H9 (cell line): ENCODE results near the gene ZNF534. TPM values are rescaled to one million over a fixed set of nuclear protein-coding genes. Genes with fewer than 3 reads are reported as not detected.

Experiments
- DNase-seq: peaks from one replicate; pipeline ENCODE4 v3.0.0-alpha.2; 2017
- H2AFZ ChIP-seq: one replicate; pipeline ENCODE4 v1.6.1; 2013; ENCODE audit warnings: mild to moderate bottlenecking, low read length, control low read depth, moderate library complexity
- H2AK5ac ChIP-seq: 2 replicates; pipeline ENCODE4 v1.6.1; 2013; ENCODE audit warnings: low read length, control low read depth, mixed read lengths; ENCODE audit not compliant: insufficient read length
- H2BK120ac ChIP-seq: one replicate; pipeline ENCODE4 v1.6.1; 2013; ENCODE audit warnings: low read depth, mild to moderate bottlenecking, low read length, control low read depth, inconsistent platforms; ENCODE audit not compliant: poor library complexity, severe bottlenecking
- H2BK12ac ChIP-seq: 2 replicates; pipeline ENCODE4 v1.6.1; 2013; ENCODE audit warnings: low read length, control low read depth, mixed read lengths, low read depth; ENCODE audit not compliant: insufficient read length
- H2BK15ac ChIP-seq: 2 replicates; pipeline ENCODE4 v1.6.1; 2013; ENCODE audit warnings: low read depth, low read length, control low read depth
- H2BK20ac ChIP-seq: one replicate; pipeline ENCODE4 v1.6.1; 2013; ENCODE audit warnings: low read depth, mild to moderate bottlenecking, low read length, control low read depth, inconsistent platforms; ENCODE audit not compliant: poor library complexity, severe bottlenecking
- H2BK5ac ChIP-seq: 2 replicates; pipeline ENCODE4 v1.6.1; 2013; ENCODE audit warnings: low read length, control low read depth, mixed read lengths; ENCODE audit not compliant: insufficient read length
- H3K14ac ChIP-seq: 2 replicates; pipeline ENCODE4 v1.6.1; 2013; ENCODE audit warnings: low read length, control low read depth; ENCODE audit not compliant: insufficient read depth
- H3K18ac ChIP-seq: 2 replicates; pipeline ENCODE4 v1.6.1; 2013; ENCODE audit warnings: low read depth, mild to moderate bottlenecking, mixed read lengths, low read length, control low read depth; ENCODE audit not compliant: insufficient read length
- H3K23ac ChIP-seq: 2 replicates; pipeline ENCODE4 v1.6.1; 2013; ENCODE audit warnings: low read length, control low read depth, mixed read lengths, low read depth; ENCODE audit not compliant: insufficient read length
- H3K23me2 ChIP-seq: 2 replicates; pipeline ENCODE4 v1.6.1; 2013; ENCODE audit warnings: low read depth, mild to moderate bottlenecking, mixed read lengths, low read length, control low read depth; ENCODE audit not compliant: insufficient read length, poor library complexity, severe bottlenecking
- H3K27ac ChIP-seq: 2 replicates; pipeline ENCODE4 v1.5.1; 2013; ENCODE audit warnings: low read length, control low read depth, mixed read lengths, low read depth; ENCODE audit not compliant: insufficient read length
- H3K27me3 ChIP-seq: 2 replicates; pipeline ENCODE4 v1.6.1; 2013; ENCODE audit warnings: low read length, control low read depth, inconsistent platforms; ENCODE audit not compliant: insufficient read depth
- H3K4ac ChIP-seq: 2 replicates; pipeline ENCODE4 v1.6.1; 2013; ENCODE audit warnings: low read depth, mild to moderate bottlenecking, control low read depth, inconsistent platforms, low read length, moderate library complexity
- H3K4me1 ChIP-seq: 2 replicates; pipeline ENCODE4 v1.6.1; 2013; ENCODE audit warnings: low read length, control low read depth, inconsistent platforms; ENCODE audit not compliant: insufficient read depth
- H3K4me2 ChIP-seq: 2 replicates; pipeline ENCODE4 v1.6.1; 2013; ENCODE audit warnings: low read length, control low read depth, mixed read lengths; ENCODE audit not compliant: insufficient read length, insufficient read depth
- H3K56ac ChIP-seq: 2 replicates; pipeline ENCODE4 v1.6.1; 2013; ENCODE audit warnings: low read depth, mild to moderate bottlenecking, mixed read lengths, low read length, control low read depth; ENCODE audit not compliant: insufficient read length
- H3K79me1 ChIP-seq: 2 replicates; pipeline ENCODE4 v1.6.1; 2013; ENCODE audit warnings: low read depth, mild to moderate bottlenecking, moderate library complexity, low read length, control low read depth, inconsistent platforms; ENCODE audit not compliant: insufficient read depth, poor library complexity, severe bottlenecking
- H3K79me2 ChIP-seq: 2 replicates; pipeline ENCODE4 v1.6.1; 2013; ENCODE audit warnings: low read length, control low read depth, inconsistent platforms; ENCODE audit not compliant: insufficient read depth
- H3K9ac ChIP-seq: 2 replicates; pipeline ENCODE4 v1.6.1; 2013; ENCODE audit warnings: low read length, control low read depth, mixed read lengths; ENCODE audit not compliant: insufficient read length; ENCODE audit errors: extremely low read depth
- H3K9me3 ChIP-seq: one replicate; pipeline ENCODE4 v1.6.1; 2013; ENCODE audit warnings: low read depth, low read length, inconsistent platforms; ENCODE audit not compliant: control insufficient read depth
- H3T11ph ChIP-seq: one replicate; pipeline ENCODE4 v1.6.1; 2013; ENCODE audit warnings: mild to moderate bottlenecking, low read length, control low read depth, inconsistent platforms
- H4K20me1 ChIP-seq: one replicate; pipeline ENCODE4 v1.6.1; 2013; ENCODE audit not compliant: control insufficient read depth, insufficient read length, insufficient read depth
- H4K5ac ChIP-seq: 2 replicates; pipeline ENCODE4 v1.6.1; 2013; ENCODE audit warnings: low read depth, mild to moderate bottlenecking, mixed read lengths, low read length, control low read depth; ENCODE audit not compliant: insufficient read length
- H4K8ac ChIP-seq: replicated peaks from 2 replicates; pipeline ENCODE4 v1.6.1; 2013; ENCODE audit warnings: low read length, control low read depth, mixed read lengths, low read depth; ENCODE audit not compliant: insufficient read length
- H4K91ac ChIP-seq: 2 replicates; pipeline ENCODE4 v1.6.1; 2013; ENCODE audit warnings: low read depth, mild to moderate bottlenecking, moderate library complexity, mixed read lengths, low read length, control low read depth; ENCODE audit not compliant: insufficient read length
- H3K27ac Mint-ChIP-seq, 3 experiments: 2 replicates in 2 of 3; 3 replicates in 1 of 3; pipeline ENCODE4 v1.8.0; 2020 to 2021; ENCODE audit warnings: mixed read lengths in 3 of 3, mild to moderate bottlenecking in 1 of 3, moderate library complexity in 1 of 3
- H3K27me3 Mint-ChIP-seq: 2 replicates; pipeline ENCODE4 v1.8.0; 2021; ENCODE audit warnings: low read depth, mild to moderate bottlenecking, moderate library complexity, mixed read lengths
- H3K36me3 Mint-ChIP-seq, 3 experiments: 2 replicates in 2 of 3; 3 replicates in 1 of 3; pipeline ENCODE4 v1.8.0; 2020 to 2021; ENCODE audit warnings: low read depth in 3 of 3, mixed read lengths in 3 of 3; ENCODE audit not compliant: insufficient read depth in 1 of 3
- H3K4me1 Mint-ChIP-seq, 2 experiments: 2 replicates each; pipeline ENCODE4 v1.8.0; 2020; ENCODE audit warnings: mixed read lengths in 2 of 2
- H3K4me3 Mint-ChIP-seq, 2 experiments: 2 replicates in 1 of 2; 3 replicates in 1 of 2; pipeline ENCODE4 v1.8.0; 2020 to 2021; ENCODE audit warnings: mild to moderate bottlenecking in 2 of 2, mixed read lengths in 2 of 2, moderate library complexity in 1 of 2
- H3K9me3 Mint-ChIP-seq, 2 experiments: 2 replicates in 1 of 2; 3 replicates in 1 of 2; pipeline ENCODE4 v1.8.0; 2020; ENCODE audit warnings: mild to moderate bottlenecking in 2 of 2, mixed read lengths in 2 of 2, moderate library complexity in 1 of 2
- CTCF ChIP-seq: fragments of 200-600 bp; sonication (generic); conservative IDR thresholded peaks from 3 replicates; pipeline ENCODE4 v1.8.0; 2021; ENCODE audit warnings: antibody characterized with exemption, mild to moderate bottlenecking
- WGBS: extraction: QIAGEN DNeasy Blood & Tissue Kit; methylation state at CpG from one replicate; pipeline ENCODE4 v1.1.7; 2013; ENCODE audit warnings: missing lambda C conversion rate, low lambda C conversion rate, mixed read lengths; ENCODE audit not compliant: insufficient read length; ENCODE audit errors: extremely low coverage; 5-methylcytosine and 5-hydroxymethylcytosine counted together
- total RNA-seq: library from RNA; stranded (reverse); gene quantifications from 2 replicates; pipeline ENCODE4 v1.2.1, GENCODE V29; 2021

ZNF534 gene
- total RNA-seq, 1 experiment from 2014 or later, result not detected

GRCh38 chr19:52473655-52474350 lies 44.9 kb downstream of the ZNF534 start:
- no peak overlapping the region for H3K4me3 Mint-ChIP-seq
- H3K36me3 Mint-ChIP-seq, result peaks cover 16 to 76% (median 17%) of the 10 kb centered on the region in 3 experiments
- Histone ChIP-seq H3K14ac (no peak overlapping the region), H3K9ac (no peak overlapping the region), H2AK5ac (no peak overlapping the region), H3K27ac (no peak overlapping the region), H3K79me2 (no peaks in the 10 kb centered on the region), H4K20me1 (no peaks in the 10 kb centered on the region), H3K4ac (no peak overlapping the region), H3K79me1 (no peaks in the 10 kb centered on the region), H2BK12ac (no peak overlapping the region), H3K18ac (no peak overlapping the region), H2BK15ac (no peak overlapping the region), H3K56ac (no peak overlapping the region), H3K4me2 (no peak overlapping the region), H2BK120ac (no peak overlapping the region), H2BK20ac (no peak overlapping the region), H2BK5ac (no peak overlapping the region), H3K4me1 (no peaks in the 10 kb centered on the region), H3K9me3 (peaks cover 87% of the 10 kb centered on the region), H4K91ac (no peak overlapping the region), H3T11ph (no peak overlapping the region), H3K23me2 (peaks cover 3% of the 10 kb centered on the region), H2AFZ (no peak overlapping the region), H3K23ac (no peak overlapping the region), H3K27me3 (no peaks in the 10 kb centered on the region), H4K5ac (no peak overlapping the region), H4K8ac (no peak overlapping the region)
- no CpG with 5 or more reads among the region's 3 CpGs for WGBS
- no peak for DNase-seq
- TF ChIP-seq CTCF, result no peak
- H3K27ac Mint-ChIP-seq, result no peak overlapping the region
- H3K27me3 Mint-ChIP-seq, result peaks cover 3% of the 10 kb centered on the region; the same call in 1 of the 2 replicates
- H3K9me3 Mint-ChIP-seq, result peaks cover 89 to 97% of the 10 kb centered on the region in 2 experiments
- H3K4me1 Mint-ChIP-seq, result no peaks in the 10 kb centered on the region
